Activated naive CD8-positive, alpha-beta T cell (primary cell): ENCODE results near the gene MGAT4B.
"Not testable (repeated sequence)": the region's sequence is repeated elsewhere in the genome, so short reads cannot be mapped to it uniquely, and the experiment has no call there.

Experiments
- H3K27ac Mint-ChIP-seq: one replicate; pipeline ENCODE4 v1.8.0; 2021; ENCODE audit warnings: mixed read lengths
- H3K27me3 Mint-ChIP-seq: one replicate; pipeline ENCODE4 v1.8.0; 2021; ENCODE audit warnings: mixed read lengths
- H3K36me3 Mint-ChIP-seq: one replicate; pipeline ENCODE4 v1.8.0; 2021; ENCODE audit warnings: mixed read lengths
- H3K4me1 Mint-ChIP-seq: one replicate; pipeline ENCODE4 v1.8.0; 2021; ENCODE audit warnings: low read depth, mixed read lengths
- H3K4me3 Mint-ChIP-seq: one replicate; pipeline ENCODE4 v1.8.0; 2021; ENCODE audit warnings: mild to moderate bottlenecking, mixed read lengths
- H3K9me3 Mint-ChIP-seq: one replicate; pipeline ENCODE4 v1.8.0; 2021; ENCODE audit warnings: low read depth, mixed read lengths

MGAT4B gene

DNA sequence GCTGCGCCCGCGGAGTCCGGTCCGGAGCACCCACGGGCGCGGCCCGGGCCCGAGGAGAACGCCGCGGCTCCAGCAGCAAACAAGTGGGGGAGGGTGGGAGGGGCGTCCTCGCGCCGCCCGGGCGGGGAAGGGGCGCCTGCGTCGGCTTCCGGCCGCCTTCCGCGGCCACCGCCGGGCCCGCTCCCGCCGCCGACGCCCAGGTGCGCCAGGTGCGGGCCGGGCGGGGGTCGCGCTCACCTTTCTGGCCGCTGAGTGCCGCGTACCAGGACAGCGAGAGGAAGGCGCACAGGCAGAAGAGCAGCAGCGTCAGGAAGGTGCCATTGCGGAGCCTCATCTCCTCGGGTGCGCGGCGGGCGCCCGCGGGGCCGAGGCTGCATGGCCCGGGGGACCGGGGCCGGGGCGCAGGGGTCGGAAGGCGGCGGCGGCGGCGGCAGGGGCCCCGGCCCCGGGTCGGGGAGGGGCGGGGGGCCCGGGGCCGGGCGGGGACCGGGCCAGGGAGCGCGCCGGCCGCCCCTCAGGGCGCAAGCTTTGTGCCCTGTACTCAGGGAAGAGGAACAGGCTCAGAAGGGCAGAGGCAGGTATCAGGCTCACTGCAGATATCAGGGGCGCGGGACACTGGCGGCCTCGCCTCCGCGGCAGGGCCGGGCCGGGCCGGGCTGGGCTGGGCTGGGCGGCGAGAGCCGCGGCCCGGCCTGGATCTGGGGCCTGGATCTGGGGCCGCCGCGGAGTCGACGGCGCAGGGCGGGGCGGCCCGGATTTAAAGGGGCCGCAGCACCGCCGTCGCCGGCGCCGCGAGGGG is at the start of gene MGAT4B:
Gene MGAT4B (minus strand): TSS at position 617 of the 799 bp plus-strand sequence. CDS start 283 bp downstream, at position 334.
- no peaks in the 10 kb centered on the region for H3K27me3 Mint-ChIP-seq
- H3K9me3 Mint-ChIP-seq, result no peaks in the 10 kb centered on the region
- H3K4me1 Mint-ChIP-seq, result peaks cover 35% of the 10 kb centered on the region
- H3K4me3 Mint-ChIP-seq, result peak within 1 kb of the TSS; percentile 78
- peaks cover 2% of the 10 kb centered on the region for H3K36me3 Mint-ChIP-seq
- H3K27ac Mint-ChIP-seq, result peak within 1 kb of the TSS; percentile 80

DNA sequence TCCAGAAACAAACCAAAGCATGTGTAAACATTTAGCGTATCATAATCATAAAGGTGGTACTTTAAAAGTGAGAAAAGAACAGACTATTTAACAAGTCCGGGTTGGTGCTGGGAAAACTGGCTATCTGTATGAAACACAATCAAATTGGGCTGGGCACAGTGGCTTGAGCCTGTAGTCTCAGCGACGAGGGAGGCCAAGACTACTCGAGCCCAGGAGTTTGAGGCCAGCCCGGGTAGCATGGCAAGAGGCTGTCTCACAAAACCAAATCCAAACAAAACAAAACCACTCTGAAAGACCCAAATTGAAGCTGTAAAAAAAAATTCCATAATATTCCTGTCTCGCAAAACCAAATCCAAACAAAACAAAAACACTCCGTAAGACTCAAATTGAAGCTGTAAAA is 47.7 kb upstream of the MGAT4B start:
- Mint-ChIP-seq H3K4me1 (peaks cover 17% of the 10 kb centered on the region), H3K9me3 (no peaks in the 10 kb centered on the region), H3K27ac (no peak overlapping the region), H3K4me3 (no peak overlapping the region), H3K27me3 (no peaks in the 10 kb centered on the region), H3K36me3 (peaks cover 7% of the 10 kb centered on the region)

DNA sequence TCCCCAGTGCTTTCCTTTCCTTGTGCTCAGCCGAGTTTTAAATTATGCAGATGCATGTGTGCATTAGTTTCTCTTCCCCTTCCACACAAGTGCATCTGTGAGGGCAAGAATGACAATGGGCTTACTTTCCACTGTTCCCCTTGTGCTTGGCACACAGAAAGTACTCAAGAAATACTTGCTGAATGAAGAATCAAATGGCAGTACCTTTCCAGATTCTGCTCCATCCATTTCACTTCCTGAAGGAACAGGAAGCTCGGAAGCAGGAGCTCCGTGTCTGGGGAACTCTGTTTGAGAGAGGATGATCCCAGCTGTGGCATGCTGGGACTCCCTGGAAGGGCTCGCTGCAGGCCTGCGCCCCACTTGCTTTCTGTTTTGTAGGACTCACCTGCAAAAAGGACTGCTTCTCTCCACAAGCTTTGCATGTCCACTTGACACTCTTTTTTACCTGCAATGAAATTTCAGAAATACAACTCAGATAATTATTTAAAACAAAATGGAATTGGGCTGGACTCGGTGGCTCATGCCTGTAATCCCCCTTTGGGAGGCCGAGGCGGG is 46.4 kb upstream of the MGAT4B start:
- Mint-ChIP-seq H3K4me1 (peaks cover 16% of the 10 kb centered on the region), H3K4me3 (no peak overlapping the region), H3K27ac (no peak overlapping the region)

DNA sequence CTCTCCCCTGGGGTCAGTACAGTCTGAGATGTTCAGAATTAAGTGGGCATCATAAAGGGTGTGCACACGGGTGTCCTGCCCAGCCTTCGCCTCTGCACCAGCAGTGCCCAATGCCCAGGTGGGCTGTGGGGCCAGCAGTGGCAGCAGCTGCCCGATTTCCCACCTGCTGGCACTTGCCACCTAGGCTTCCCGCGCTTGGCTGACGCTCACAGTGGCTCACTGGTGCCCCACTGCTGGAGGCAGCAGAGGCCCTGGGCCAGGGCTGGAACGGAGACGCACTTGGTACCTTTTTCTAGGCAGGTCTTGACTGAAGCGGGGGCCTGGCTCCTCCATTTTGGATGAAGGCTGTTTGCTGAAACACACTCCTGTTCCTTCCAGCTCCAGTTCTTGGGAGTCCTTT is 35.0 kb upstream of the MGAT4B start:
- H3K27me3 Mint-ChIP-seq, result no peaks in the 10 kb centered on the region
- peaks cover 3% of the 10 kb centered on the region for H3K9me3 Mint-ChIP-seq
- H3K4me1 Mint-ChIP-seq, result peaks cover 7% of the 10 kb centered on the region
- no peak overlapping the region for H3K4me3 Mint-ChIP-seq
- H3K36me3 Mint-ChIP-seq, result peaks cover 10% of the 10 kb centered on the region
- H3K27ac Mint-ChIP-seq, result no peak overlapping the region

More for the DNA sequence above, 46.4 kb upstream of the MGAT4B start:
- Mint-ChIP-seq H3K36me3 (peaks cover 7% of the 10 kb centered on the region), H3K27me3 (no peaks in the 10 kb centered on the region), H3K9me3 (no peaks in the 10 kb centered on the region)

DNA sequence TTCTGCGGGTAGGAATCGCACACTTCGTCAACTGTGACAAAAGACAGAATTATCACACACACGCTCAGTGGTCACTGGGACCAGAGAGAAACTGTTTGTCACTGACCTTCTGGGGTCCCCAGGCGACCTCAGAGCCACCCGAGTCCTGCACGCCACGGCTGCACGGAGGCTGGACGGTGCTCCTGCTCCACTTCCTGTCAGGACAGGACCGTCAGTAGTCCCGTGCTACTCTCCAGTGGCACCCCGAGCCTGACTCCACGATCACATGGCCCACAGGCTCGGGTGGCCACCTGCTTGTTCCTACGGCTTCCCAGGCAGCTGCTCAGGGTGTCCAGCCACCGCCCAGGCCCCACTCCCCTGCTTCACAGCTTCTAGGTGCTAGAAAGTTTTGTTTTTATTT is 34.1 kb upstream of the MGAT4B start:
- Mint-ChIP-seq H3K9me3 (peaks cover 3% of the 10 kb centered on the region), H3K36me3 (peaks cover 7% of the 10 kb centered on the region), H3K27me3 (no peaks in the 10 kb centered on the region), H3K4me3 (no peak overlapping the region), H3K4me1 (peaks cover 14% of the 10 kb centered on the region), H3K27ac (no peak overlapping the region)

DNA sequence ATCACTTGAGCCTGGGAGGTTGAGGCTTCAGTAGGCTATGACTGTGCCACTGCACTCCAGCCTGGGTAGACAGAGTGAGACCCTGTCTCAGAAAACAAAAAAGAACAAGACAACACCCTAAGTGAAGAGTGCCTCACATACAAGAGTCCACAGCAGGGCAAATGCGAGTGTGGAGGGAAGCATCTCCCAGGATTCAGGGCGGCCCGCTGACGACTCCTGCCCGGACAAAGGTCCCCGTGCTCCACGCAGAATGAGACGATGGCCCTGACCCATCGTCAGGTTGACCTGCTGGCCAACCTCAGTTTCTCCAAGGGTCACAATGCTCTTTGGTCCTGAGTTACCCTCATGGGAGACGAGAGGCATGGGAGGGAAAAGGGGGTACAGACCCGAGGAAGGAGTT is 33.7 kb upstream of the MGAT4B start:
- Mint-ChIP-seq H3K4me3 (no peak overlapping the region), H3K36me3 (peaks cover 6% of the 10 kb centered on the region), H3K4me1 (peaks cover 16% of the 10 kb centered on the region), H3K27ac (no peak overlapping the region), H3K27me3 (no peaks in the 10 kb centered on the region), H3K9me3 (peaks cover 3% of the 10 kb centered on the region)

DNA sequence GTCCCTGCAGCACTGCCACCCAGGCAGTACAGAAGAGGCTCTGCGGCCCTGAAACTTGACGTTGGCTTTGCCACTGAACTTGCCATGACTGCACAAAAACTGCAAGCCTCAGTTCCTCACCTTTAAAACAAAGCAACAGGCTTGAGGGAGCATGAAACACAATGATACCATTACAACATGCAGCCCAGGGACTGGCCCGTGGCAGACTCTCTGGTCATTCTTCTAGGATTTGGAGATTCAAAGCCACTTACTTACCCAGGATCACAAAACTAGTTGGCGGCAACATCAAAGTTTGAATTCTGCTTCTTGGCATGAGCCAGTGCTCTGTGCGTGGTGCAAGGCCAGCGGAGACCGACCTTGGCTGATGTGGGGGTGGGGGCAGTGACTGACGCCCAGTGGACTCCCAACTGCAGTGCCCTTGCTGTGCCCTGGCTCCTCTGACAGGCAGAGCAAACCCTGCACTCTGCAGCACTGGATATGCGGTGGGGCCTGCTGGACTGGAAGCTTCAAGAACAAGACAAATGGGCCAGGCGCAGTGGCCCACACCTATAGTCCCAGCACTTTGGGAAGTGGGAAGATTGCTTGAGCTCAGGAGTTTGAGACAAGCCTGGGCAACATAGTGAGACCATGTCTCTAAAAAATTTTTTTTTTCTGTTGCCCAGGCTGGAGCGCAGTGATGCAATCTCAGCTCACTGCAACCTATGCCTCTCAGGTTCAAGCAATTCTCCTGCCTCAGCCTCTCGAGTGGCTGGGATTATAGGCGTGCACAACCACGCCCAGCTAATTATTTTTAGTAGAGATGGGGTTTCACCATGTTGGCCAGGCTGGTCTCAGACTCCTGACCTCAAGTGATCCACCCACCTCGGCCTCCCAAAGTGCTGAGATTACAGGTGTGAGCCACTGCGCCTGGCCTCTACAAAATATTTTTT is 32.9 kb upstream of the MGAT4B start:
- Mint-ChIP-seq H3K4me1 (peaks cover 16% of the 10 kb centered on the region), H3K36me3 (peaks cover 3% of the 10 kb centered on the region), H3K4me3 (no peak overlapping the region), H3K27ac (peak overlapping the region; percentile 34), H3K27me3 (no peaks in the 10 kb centered on the region), H3K9me3 (no peaks in the 10 kb centered on the region)

DNA sequence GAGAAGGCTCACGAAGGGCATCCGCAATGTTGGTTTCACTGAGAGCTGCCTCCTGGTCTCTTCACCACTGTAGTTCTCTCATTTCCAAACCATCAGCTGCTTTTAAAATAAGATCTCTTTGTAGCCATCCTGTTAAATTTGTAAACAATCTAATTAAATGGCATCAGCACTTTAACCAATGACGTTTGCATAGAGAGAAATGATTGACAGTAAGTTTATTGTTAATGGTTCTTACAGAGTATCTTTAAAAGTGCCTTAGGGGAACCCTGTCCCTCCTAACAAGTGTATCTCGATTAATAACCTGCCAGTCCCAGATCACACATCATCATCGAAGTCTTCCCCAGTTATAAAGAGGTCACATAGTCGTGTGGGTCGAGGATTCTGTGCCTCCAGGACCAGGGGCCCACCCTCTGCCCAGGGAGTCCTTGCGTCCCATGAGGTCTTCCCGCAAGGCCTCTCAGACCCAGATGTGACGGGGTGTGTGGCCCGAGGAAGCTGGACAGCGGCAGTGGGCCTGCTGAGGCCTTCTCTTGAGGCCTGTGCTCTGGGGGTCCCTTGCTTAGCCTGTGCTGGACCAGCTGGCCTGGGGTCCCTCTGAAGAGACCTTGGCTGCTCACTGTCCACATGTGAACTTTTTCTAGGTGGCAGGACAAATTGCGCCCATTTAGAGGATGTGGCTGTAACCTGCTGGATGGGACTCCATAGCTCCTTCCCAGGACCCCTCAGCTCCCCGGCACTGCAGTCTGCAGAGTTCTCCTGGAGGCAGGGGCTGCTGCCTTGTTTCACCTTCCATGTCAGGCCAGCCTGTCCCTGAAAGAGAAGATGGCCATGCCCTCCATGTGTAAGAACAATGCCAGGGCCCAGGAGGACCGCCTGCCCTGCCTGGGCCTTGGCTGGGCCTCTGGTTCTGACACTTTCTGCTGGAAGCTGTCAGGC is 30.7 kb upstream of the MGAT4B start:
- Mint-ChIP-seq H3K4me3 (peak overlapping the region; percentile 44), H3K9me3 (no peaks in the 10 kb centered on the region), H3K4me1 (peaks cover 18% of the 10 kb centered on the region), H3K27ac (peak overlapping the region; percentile 93), H3K27me3 (no peaks in the 10 kb centered on the region), H3K36me3 (peaks cover 9% of the 10 kb centered on the region)

DNA sequence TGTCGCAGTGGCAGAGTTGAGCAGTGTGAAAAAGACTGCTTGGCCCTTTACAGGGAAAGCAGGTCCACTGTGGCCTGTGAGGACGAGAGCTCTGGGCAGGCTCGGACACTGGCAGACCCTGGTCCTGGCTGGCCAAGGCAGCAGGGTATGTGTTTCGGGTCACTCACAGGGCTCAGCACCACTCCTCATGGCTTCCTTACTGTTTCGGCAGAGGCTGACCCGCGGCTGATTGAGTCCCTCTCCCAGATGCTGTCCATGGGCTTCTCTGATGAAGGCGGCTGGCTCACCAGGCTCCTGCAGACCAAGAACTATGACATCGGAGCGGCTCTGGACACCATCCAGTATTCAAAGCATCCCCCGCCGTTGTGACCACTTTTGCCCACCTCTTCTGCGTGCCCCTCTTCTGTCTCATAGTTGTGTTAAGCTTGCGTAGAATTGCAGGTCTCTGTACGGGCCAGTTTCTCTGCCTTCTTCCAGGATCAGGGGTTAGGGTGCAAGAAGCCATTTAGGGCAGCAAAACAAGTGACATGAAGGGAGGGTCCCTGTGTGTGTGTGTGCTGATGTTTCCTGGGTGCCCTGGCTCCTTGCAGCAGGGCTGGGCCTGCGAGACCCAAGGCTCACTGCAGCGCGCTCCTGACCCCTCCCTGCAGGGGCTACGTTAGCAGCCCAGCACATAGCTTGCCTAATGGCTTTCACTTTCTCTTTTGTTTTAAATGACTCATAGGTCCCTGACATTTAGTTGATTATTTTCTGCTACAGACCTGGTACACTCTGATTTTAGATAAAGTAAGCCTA is 29.8 kb upstream of the MGAT4B start:
- peaks cover 9% of the 10 kb centered on the region for H3K36me3 Mint-ChIP-seq
- peak overlapping the region; percentile 44 for H3K4me3 Mint-ChIP-seq

DNA sequence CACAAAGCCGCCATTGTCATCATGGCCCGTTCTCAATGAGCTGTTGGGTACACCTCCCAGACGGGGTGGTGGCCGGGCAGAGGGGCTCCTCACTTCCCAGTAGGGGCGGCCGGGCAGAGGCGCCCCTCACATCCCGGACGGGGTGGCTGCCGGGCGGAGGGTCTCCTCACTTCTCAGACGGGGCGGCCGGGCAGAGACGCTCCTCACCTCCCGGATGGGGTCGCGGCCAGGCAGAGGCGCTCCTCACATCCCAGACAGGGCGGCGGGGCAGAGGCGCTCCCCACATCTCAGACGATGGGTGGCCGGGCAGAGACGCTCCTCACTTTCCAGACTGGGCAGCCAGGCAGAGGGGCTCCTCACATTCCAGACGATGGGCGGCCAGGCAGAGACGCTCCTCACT is 28.2 kb upstream of the MGAT4B start:
- not testable (repeated sequence) for H3K4me3 Mint-ChIP-seq, H3K27me3 Mint-ChIP-seq

More for the DNA sequence above, 29.8 kb upstream of the MGAT4B start:
- Mint-ChIP-seq H3K27ac (peak overlapping the region; percentile 93), H3K9me3 (no peaks in the 10 kb centered on the region), H3K27me3 (no peaks in the 10 kb centered on the region), H3K4me1 (peaks cover 18% of the 10 kb centered on the region)

DNA sequence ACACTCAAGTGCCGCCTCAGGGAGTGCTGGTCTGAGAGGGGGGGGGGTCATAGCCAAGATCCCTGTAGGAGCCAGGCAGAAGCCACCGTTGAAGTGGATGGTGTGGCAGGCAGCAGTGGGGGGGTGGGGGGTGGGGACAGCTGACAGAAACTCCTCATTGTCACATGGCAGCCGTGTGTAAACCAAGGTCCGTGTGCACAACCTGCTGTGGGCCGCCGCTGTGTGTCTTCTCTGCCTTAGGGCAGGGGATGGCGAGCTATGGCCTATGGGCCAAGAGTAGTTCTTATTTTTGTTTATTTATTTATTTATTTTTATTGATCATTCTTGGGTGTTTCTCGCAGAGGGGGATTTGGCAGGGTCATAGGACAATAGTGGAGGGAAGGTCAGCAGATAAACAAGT is 27.5 kb upstream of the MGAT4B start:
- no peaks in the 10 kb centered on the region for H3K9me3 Mint-ChIP-seq
- H3K4me3 Mint-ChIP-seq, result no peak overlapping the region
- peaks cover 9% of the 10 kb centered on the region for H3K36me3 Mint-ChIP-seq
- peaks cover 21% of the 10 kb centered on the region for H3K4me1 Mint-ChIP-seq
- H3K27me3 Mint-ChIP-seq, result no peaks in the 10 kb centered on the region
- H3K27ac Mint-ChIP-seq, result no peak overlapping the region

More for the DNA sequence above, 28.2 kb upstream of the MGAT4B start:
- H3K4me1 Mint-ChIP-seq, result peaks cover 21% of the 10 kb centered on the region
- H3K36me3 Mint-ChIP-seq, H3K27ac Mint-ChIP-seq, H3K9me3 Mint-ChIP-seq: not testable (repeated sequence)

DNA sequence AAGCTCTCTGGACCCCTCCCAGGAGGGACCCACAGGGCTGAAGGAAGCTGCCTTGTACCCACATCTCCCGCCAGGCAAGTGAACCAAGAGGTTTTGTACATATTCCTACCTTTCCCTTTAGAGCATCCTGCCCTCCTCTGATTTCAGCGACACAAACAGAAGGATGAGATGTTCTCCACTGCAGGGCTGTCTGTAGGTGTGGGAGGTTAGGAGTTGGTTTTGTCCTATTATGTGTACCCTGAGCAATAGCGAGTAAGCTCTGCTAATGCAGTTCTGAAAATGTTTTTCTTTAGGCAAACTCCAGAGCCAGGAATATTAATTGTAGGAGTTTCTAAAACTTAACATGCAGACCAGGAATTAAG is 27.0 kb upstream of the MGAT4B start:
- Mint-ChIP-seq H3K4me3 (no peak overlapping the region), H3K4me1 (peaks cover 22% of the 10 kb centered on the region), H3K9me3 (no peaks in the 10 kb centered on the region), H3K36me3 (peaks cover 11% of the 10 kb centered on the region), H3K27ac (peak overlapping the region; percentile 54), H3K27me3 (no peaks in the 10 kb centered on the region)

DNA sequence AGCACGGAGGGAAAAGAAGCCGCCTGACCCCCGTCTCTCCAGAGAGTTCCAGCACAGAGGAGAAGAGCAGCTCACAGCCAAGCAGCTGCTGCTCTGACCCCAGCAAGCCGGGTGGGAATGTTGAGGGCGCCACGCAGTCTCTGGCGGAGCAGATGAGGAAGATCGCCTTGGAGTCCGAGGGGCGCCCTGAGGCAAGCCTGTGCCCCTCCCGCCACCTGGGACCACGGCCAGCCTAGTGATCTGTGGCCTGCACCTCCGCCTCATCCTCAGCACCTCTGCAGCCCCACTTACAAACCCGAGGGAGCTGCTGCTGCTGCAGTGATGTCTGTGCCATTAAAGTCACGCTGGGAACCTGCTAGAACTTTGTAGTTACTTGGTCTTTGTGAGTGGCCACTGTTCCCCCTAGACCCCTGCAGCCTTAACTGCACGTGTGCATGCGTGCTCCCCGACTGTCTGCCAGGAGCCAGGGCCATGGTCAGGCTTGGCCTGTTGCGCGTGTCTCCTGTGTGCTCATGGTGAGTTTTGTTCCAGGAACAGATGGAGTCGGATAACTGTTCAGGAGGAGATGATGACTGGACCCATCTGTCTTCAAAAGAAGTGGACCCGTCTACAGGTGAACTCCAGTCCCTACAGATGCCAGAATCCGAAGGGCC is 26.5 kb upstream of the MGAT4B start:
- peaks cover 12% of the 10 kb centered on the region for H3K36me3 Mint-ChIP-seq
- peak overlapping the region; percentile 54 for H3K27ac Mint-ChIP-seq
- peaks cover 23% of the 10 kb centered on the region for H3K4me1 Mint-ChIP-seq
- no peaks in the 10 kb centered on the region for H3K27me3 Mint-ChIP-seq
- no peaks in the 10 kb centered on the region for H3K9me3 Mint-ChIP-seq
- no peak overlapping the region for H3K4me3 Mint-ChIP-seq
